ENCODE measurements around the gene DSCAML1.

DNA sequence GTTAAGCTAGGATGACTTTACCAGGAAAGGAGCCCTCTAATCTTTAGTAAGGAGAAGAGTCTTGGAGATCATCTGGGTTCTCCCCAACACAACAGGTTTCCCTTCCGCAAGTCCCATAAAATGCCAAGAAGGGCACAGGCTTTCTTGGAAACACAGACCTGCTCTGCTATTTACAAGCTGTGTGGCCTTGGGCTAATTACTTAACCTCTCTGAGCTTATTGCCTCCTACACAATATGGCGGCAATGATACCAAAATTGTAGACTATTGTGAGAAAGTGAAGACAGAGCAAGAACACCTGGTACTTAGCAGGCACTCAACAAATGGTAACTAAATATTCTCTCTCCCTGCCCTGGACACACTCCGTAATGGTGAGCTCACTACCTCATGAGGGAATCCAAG lies 49.1 kb downstream of the DSCAML1 start:
- TF ChIP-seq ARNTL (CRISPR knock-in tag; IDR thresholded peaks at IDR 0.05; ENCODE audit: borderline replicate concordance, low read depth), result no peak
- TF ChIP-seq RARB (CRISPR knock-in tag; IDR thresholded peaks at IDR 0.05), result no peak
- TF ChIP-seq, protein P1, sequence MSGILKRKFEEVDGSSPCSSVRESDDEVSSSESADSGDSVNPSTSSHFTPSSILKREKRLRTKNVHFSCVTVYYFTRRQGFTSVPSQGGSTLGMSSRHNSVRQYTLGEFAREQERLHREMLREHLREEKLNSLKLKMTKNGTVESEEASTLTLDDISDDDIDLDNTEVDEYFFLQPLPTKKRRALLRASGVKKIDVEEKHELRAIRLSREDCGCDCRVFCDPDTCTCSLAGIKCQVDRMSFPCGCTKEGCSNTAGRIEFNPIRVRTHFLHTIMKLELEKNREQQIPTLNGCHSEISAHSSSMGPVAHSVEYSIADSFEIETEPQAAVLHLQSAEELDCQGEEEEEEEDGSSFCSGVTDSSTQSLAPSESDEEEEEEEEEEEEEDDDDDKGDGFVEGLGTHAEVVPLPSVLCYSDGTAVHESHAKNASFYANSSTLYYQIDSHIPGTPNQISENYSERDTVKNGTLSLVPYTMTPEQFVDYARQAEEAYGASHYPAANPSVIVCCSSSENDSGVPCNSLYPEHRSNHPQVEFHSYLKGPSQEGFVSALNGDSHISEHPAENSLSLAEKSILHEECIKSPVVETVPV (CRISPR knock-in tag; IDR thresholded peaks at IDR 0.05), result no peak
- no peak for TF ChIP-seq CSDC2 (CRISPR knock-in tag; IDR thresholded peaks at IDR 0.05)
- TF ChIP-seq ZFP30 (CRISPR knock-in tag; IDR thresholded peaks at IDR 0.05), result no peak
- TF ChIP-seq ZNF8 (CRISPR knock-in tag; IDR thresholded peaks at IDR 0.05), result no peak
- no peak for TF ChIP-seq BACH2 (CRISPR knock-in tag; IDR thresholded peaks at IDR 0.05; ENCODE audit: borderline replicate concordance)
- TF ChIP-seq ZC3H10 (CRISPR knock-in tag; IDR thresholded peaks at IDR 0.05), result no peak
- no peak for TF ChIP-seq ZFP3 (CRISPR knock-in tag; IDR thresholded peaks at IDR 0.05)
- no peak for TF ChIP-seq PPARA (CRISPR knock-in tag; IDR thresholded peaks at IDR 0.05; ENCODE audit: borderline replicate concordance)
- no peak for TF ChIP-seq ZNF565 (CRISPR knock-in tag; conservative IDR thresholded peaks at IDR 0.05; ENCODE audit: low read depth)

Measured in SK-N-SH treated with all-trans-retinoic acid at 6 μM for 48 hours (cell line).